Measurements from ENCODE around the gene SHCBP1L. TPM values are rescaled to one million over a fixed set of nuclear protein-coding genes. Genes with fewer than 3 reads are reported as not detected.

Gene SHCBP1L
- total RNA-seq, 1 experiment from 2014 or later, result not detected

GRCh38 chr1:182875889-182876288 lies 77.1 kb downstream of the SHCBP1L start:
- CTCF ChIA-PET, result no interaction called here
- intact Hi-C loops (cut with micrococcal nuclease; ENCODE audit: unreplicated experiment), result no loop called here

GRCh38 chr1:182872881-182873280 lies 80.1 kb downstream of the SHCBP1L start:
- intact Hi-C loops (cut with micrococcal nuclease; ENCODE audit: unreplicated experiment) (no loop called here), in situ Hi-C loops (cut with HindIII; ENCODE audit: low pct_unique_long_range_greater_than_20kb, low sequenced_read_pairs) (no loop called here)
- BruUV-seq (replicated peaks), result no TSS peak
- Histone ChIP-seq H3K9me3 (ENCODE audit: control insufficient read depth, insufficient read depth, low read depth, low read length) (no peaks in the 10 kb centered on the region), H3K4me3 (ENCODE audit: low read depth in 2 of 2, low read length in 2 of 2) (no peak overlapping the region), H3K4me1 (ENCODE audit: control insufficient read depth, insufficient read depth, low read length) (no peaks in the 10 kb centered on the region), H3K27ac (ENCODE audit: low read length) (no peak overlapping the region), H3K27me3 (ENCODE audit: control insufficient read depth, insufficient read depth, low read length) (no peaks in the 10 kb centered on the region), H3K36me3 (ENCODE audit: control insufficient read depth, insufficient read depth, low read length) (peaks cover 89% of the 10 kb centered on the region)
- DNase-seq (ENCODE audit: low read depth, low spot score) (no peak), ATAC-seq (no peak)
- no peak for TF ChIP-seq POLR2AphosphoS5 (IDR thresholded peaks at IDR 0.05; ENCODE audit: low read depth, low read length)
- no peak for TF ChIP-seq SIN3A (IDR thresholded peaks at IDR 0.05; ENCODE audit: borderline replicate concordance, insufficient read depth, low read depth, low read length)
- no peak for TF ChIP-seq REST (IDR thresholded peaks at IDR 0.05; ENCODE audit: insufficient read depth in 1 of 2, low read depth in 2 of 2, low read length in 1 of 2)
- no peak for TF ChIP-seq TCF7L2 (IDR thresholded peaks at IDR 0.05; ENCODE audit: low read depth, low read length)
- TF ChIP-seq CTCF (IDR thresholded peaks at IDR 0.05), result no peak
- CTCF ChIA-PET, result no interaction called here
- POLR2A ChIA-PET, result interaction anchor here (0.7 kb wide), 1 partner anchor 8 kb away, joined by 3 read pairs; no protein-coding TSS in a partner anchor

More at GRCh38 chr1:182875889-182876288, 77.1 kb downstream of the SHCBP1L start:
- BruUV-seq (replicated peaks), result no TSS peak
- ATAC-seq, result no peak
- DNase-seq (ENCODE audit: low read depth, low spot score), result no peak
- in situ Hi-C loops (cut with HindIII; ENCODE audit: low pct_unique_long_range_greater_than_20kb, low sequenced_read_pairs), result no loop called here
- POLR2A ChIA-PET, result interaction anchor here (0.5 kb wide), 1 partner anchor 29 kb away, joined by 3 read pairs; no protein-coding TSS in a partner anchor
- TF ChIP-seq REST (IDR thresholded peaks at IDR 0.05; ENCODE audit: insufficient read depth in 1 of 2, low read depth in 2 of 2, low read length in 1 of 2), result no peak
- Histone ChIP-seq H3K4me1 (ENCODE audit: control insufficient read depth, insufficient read depth, low read length) (no peaks in the 10 kb centered on the region), H3K4me3 (ENCODE audit: low read depth in 2 of 2, low read length in 2 of 2) (no peak overlapping the region), H3K9me3 (ENCODE audit: control insufficient read depth, insufficient read depth, low read depth, low read length) (no peaks in the 10 kb centered on the region), H3K27ac (ENCODE audit: low read length) (no peak overlapping the region), H3K36me3 (ENCODE audit: control insufficient read depth, insufficient read depth, low read length) (peaks cover 94% of the 10 kb centered on the region), H3K27me3 (ENCODE audit: control insufficient read depth, insufficient read depth, low read length) (no peaks in the 10 kb centered on the region)
